Measurements from ENCODE around the gene IL4R. TPM values are rescaled to one million over a fixed set of nuclear protein-coding genes. Genes with fewer than 3 reads are reported as not detected.
"Not testable (repeated sequence)": the region's sequence is repeated elsewhere in the genome, so short reads cannot be mapped to it uniquely, and the experiment has no call there.

The IL4R gene
- total RNA-seq, 1 donor from 2014 or later = 135 TPM

- not testable (repeated sequence) for DNase-seq (ENCODE audit: low spot score)
Measured at GRCh38 chr16:27288313-27288712, 25.5 kb upstream of the IL4R start.

DNA sequence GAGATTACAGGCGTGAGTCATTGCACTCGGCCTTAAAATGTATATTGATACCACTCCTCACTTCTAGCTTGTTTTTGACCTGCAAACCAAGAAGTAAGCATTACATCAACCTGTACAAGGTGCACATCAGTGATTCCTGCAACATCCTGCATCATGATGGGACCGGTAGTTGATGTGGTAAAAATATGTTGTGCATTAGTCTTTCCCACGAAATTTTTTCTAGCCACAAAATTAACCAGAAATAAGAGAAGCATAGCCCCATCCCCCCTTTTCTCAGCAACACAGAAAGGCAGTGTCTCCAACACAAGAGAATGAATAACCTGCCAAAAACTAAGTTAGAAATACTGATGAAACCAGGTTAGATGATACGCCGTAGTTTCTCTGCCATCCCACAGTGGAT lies 24.1 kb upstream of the IL4R start:
- DNase-seq (ENCODE audit: low spot score) = no peak

GRCh38 chr16:27290562-27290961 lies 23.2 kb upstream of the IL4R start:
- no peak for DNase-seq (ENCODE audit: low spot score)

GRCh38 chr16:27291106-27291505 lies 22.7 kb upstream of the IL4R start:
- DNase-seq (ENCODE audit: low spot score) = no peak

- no peak for DNase-seq (ENCODE audit: low spot score)
Measured at GRCh38 chr16:27291722-27292240, 22.0 kb upstream of the IL4R start.

- no peak for DNase-seq (ENCODE audit: low spot score)
Measured at GRCh38 chr16:27293343-27293742, 20.4 kb upstream of the IL4R start.

GRCh38 chr16:27298132-27298531 lies 15.6 kb upstream of the IL4R start:
- no peak for DNase-seq (ENCODE audit: low spot score)

DNA sequence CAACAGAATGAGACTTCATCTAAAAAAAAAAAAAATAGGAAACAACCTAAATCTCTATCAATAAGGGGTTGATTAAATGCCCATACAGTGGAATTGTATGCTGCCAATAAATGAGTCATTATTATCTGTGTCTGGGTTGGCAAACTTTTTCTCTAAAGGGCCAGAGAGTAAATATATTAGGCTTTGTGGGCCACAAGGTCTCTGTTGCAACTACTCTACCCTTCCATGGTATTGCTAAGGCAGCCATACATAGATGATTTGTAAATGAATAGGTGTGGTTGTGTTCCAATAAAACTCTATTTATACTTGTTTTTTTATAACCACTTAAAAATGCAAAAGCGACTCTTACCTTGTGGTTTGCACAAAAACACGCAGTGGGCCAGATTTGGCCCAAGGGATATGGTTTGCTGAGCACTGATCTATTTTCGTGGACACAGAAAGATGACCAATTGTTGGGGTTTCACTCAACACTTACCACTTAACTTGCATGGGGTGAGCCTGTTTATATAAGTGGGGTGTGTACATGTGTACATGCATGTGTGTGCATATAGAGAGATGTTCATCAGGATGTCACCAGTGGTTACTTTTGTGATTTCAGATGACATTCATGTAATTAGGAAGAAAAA lies 12.4 kb upstream of the IL4R start:
- no peak for DNase-seq (ENCODE audit: low spot score)

DNA sequence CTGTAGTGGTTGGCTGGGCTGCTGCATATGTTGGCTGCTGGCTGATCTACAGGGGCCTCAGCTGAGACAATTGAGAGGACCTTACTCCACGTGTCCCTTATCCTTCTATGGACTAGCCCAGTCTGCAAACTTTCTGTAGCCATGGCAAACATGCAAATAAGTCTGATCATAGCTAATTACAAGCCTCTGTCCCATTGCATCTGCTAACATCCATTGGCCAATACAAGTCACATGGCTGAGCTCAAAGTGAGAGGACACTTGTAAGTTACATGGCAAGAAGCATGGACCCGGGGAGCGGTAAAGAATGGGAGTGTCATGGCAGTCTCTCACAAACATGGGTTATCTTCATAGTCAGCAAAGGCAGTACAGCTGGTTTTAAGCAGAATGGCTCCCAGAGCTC lies 11.6 kb upstream of the IL4R start:
- no peak for DNase-seq (ENCODE audit: low spot score)

GRCh38 chr16:27303256-27304100 lies 10.3 kb upstream of the IL4R start:
- DNase-seq (ENCODE audit: low spot score) = no peak

DNA sequence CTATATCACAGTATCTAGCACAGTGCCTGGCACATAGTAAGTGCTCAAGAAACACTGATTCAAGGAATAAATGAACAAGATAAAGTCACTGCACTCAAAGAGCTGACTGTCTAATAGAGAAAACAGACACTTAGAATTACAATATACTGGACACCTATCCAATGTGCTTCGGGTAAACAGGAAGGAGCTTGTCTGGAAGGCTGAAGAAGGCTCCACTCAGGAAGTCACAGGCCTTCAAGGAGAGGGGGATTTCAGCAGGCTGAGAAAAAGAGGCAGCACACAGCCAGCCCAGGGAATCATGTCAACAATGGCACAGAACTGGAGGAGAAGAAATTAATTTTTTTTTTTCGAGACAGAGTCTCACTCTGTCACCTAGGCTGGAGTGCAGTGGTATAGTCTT lies 9.7 kb upstream of the IL4R start:
- no peak for DNase-seq (ENCODE audit: low spot score)

DNA sequence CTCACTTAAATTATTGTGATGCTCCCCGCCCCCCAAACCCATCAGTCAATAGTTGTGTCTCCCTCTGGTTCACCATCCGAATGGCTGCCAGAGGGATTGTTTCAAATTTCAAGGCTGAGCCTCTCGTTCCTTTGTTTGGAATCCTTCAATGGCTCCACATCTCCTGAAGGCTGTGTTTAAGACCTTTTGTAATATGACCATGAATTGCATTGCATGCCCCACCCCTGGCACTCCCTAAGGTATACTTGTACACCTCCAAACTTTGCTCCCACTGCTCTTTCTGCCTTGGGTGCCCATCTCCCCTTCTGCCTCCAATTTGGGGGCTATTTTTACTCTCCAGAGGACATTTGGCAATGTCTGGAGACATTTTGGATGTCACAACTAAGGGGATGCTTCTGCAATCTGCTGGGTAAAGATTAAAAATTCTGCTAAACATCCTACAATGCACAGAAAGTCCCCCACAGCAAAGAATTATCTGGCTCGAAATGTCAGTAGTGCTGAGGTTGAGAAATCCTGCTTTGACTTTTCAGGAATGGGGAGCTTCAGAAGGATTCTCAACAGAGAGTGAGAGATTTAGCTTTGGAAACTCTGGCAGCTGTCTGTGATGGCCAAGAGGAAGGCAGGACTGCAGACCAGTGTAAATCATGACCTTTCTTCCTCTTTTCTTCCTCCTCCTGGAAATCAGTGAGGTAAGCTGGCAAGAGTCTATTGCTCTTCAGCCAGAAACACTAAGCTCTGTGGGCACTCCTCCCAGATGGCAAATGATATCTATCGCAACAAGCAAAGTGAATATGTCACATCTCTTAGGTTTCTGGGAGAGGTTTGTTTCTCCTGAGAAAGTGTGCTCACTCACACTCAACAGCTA lies 8.7 kb upstream of the IL4R start:
- no peak for DNase-seq (ENCODE audit: low spot score)

DNA sequence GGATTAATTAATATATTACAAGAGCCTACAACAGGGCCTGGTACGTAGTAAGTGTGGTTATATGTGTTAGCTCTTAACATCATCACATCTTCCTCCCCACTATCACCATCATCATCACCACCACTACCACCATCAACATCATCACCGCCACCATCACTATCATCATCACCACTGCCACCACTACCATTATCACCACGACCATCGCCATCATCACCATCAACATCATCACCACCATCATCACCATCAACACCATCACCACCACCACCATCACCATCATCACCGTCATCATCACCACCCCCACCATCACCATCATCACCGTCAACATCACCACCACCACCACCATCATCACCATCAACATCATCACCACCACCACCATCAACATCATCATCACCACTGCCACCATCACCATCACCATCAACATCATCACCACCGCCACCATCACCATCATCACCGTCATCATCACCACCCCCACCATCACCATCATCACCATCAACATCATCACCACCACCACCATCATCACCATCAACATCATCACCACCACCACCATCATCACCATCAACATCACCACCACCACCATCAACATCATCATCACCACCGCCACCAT lies 7.8 kb upstream of the IL4R start:
- no peak for DNase-seq (ENCODE audit: low spot score)

- DNase-seq (ENCODE audit: low spot score) = no peak
Measured at GRCh38 chr16:27308792-27309191, 5.0 kb upstream of the IL4R start.

GRCh38 chr16:27310576-27311447 lies 3.0 kb upstream of the IL4R start:
- DNase-seq (ENCODE audit: low spot score) = no peak

DNA sequence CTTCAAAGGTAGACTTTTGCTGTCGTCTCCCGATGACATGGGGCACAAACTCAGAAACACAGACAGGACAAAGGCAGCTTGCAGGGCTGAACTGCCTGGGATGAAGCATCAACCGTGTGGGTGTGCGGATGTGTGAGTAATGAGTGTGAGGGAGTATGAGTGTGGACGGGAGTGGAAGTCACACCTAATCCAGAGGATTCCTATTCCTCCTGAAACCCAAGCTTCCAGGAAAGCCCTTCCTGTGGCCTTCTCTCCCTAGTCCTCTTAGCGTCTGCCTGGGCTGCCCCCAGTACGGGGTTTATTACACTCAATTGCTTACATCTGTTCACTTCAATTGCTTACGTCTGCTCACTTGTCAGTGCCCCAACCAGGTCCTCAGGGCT lies 2.3 kb upstream of the IL4R start:
- no peak for DNase-seq (ENCODE audit: low spot score)

DNA sequence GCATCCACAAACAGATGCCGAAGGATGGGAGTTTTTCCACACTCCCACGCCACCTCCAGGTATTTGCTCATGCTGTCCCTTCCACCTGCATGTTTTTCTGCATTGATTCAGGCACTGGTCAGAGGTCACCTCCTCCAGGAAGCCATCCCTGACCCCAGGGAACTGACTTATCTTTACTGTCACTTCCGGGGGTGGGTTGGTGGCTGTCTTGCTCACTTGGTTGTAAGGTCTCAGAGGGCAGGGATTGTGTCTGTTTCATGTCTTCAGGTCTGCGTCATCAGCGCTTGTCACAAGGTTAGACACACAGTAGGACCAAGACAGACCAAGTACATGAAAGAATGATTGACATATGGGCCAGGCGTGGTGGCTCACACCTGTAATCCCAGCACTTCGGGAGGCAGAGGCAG lies 1.9 kb upstream of the IL4R start:
- DNase-seq (ENCODE audit: low spot score) = no peak

DNA sequence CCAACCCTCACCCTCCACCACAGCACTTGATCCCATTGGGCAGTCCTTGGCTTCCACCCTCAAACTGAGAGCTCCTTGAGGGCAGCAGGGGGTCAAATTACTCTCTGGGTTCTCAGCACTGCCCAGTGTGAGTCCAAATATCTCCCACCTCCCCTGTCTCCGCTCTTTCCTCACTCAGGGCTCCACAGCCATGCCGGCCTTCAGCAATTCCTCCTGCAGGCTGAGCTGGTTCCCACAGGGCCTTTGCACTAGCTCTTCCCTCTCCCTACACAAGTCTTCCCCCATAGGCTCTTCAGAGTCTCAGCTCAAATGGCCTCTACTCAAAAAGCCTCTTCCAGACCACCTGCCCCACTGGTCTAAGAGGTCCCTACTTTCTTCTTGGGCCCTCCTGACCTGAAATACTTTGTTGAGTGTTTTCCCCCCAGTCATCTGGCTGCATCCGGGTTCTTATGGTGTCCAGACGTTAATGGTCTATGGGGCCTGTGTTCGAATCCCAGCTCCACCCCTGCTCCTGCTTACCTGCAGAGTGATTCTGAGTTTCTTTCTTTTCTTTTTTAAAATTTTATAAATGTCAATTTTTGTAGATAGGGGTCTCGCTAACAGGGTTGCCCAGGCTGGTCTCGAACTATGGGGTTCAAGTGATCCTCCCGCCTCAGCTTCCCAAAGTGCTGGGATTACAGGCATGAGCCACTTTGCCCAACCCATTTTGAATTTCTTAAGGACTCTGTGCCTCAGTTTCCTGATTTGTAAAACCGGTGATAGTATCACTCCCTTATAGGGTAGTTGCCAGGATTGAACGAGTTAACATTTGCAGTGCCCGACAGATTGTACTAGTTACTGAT lies 973 bp upstream of the IL4R start:
- no peak for DNase-seq (ENCODE audit: low spot score)

GRCh38 chr16:27314161-27314723 lies 468 bp downstream of the IL4R start:
- DNase-seq (ENCODE audit: low spot score) = no peak

DNA sequence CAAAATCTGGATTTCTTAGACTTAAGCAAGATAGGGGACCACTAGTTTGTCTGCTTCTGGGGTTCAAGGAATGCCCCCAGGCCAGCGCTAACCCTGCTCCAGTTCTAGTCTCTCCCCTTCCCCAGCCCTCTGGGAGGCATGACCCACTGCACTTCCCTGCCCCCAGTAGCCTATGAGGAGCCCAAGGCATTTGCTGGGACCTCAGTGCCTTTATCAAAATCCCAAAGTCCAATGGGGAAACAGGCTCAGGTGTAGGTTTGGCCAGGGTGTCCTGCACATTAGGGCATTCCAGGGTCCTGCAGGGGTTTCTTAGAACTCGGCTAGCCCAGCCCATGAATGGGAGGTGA lies 1.2 kb downstream of the IL4R start:
- no peak for DNase-seq (ENCODE audit: low spot score)

Measured in ureter (tissue), 1 donor.